Ecto neural progenitor cell (in vitro differentiated cells): Measurements from ENCODE around the gene F5.

Source experiments
- DNase-seq: peaks from one replicate; pipeline ENCODE4 v3.0.0-alpha.2; 2018; ENCODE audit warnings: low spot score

F5 gene

DNA sequence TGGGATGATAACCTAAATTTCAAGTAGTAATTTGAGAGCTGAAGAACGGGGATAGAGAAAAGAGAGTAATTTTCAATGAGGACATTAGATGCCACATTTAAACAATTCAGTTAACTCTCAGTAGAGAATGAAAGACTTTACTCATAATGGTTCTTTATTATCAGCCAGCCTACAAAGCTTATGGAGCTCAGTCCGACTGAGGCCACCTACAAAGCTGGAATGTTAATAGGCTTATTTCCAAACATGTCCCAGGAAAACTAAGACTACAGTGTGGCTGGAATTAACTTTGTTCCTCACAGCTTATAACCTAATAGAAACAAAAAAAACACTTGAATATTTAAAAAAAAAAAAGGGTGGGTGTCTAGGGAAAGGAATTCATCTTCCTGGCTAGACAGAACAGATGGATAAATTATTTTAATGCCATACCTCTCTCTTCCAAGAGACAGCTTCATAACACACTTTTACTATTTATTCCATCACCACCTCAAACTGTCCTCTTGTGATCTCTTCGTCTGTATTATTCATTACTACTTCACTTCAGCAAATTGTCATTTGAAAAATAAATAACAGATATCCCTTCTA lies 110.4 kb downstream of the F5 start:
- DNase-seq, result no peak

DNA sequence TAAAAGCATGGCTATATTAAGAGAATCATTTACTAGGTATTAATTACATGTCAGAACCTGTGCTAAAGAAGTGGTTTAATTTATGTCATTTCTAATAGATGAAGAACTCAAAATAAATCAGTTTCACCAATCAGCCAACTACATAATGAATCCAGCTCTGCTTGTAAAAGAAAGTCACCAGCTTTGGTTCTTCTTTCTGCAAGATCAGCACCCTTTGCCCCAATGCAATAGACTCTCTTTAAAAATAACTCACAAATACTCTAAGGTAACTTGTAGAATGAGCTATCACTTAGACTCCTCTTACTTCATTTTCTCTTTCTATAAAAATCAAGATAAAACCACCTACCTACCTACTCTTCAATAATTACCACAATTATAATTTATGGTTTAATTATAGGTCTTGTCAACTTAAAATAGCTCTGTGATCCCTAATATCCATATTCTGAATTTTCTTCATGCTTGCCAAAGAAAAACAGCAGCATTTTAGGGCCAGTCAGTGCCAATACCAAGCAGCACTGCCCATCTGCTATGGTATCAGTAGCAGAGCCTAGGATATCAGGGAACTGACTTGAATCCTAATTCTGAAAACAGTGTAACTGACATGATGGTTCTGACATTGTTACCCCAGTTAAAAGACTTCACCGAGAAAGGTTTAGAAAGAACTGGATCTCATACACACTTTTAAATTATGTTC lies 111.8 kb downstream of the F5 start:
- DNase-seq, result no peak

DNA sequence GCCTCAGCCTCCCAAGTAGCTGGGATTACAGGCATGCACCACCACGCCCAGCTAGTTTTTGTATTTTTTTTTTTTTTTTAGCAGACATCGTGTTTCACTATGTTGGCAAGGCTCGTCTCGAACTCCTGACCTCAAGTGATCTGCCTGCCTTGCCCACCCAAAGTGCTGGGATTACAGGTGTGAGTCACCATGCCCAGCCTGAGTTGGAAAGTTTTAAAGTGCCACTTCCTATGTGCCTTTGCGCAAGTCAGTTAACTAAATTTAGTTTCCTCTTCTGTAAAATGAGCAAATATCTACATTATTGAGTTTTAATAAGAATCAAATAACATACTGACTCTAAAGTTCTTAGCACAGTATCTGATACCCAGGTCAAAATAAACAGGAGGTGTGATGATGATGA lies 112.9 kb downstream of the F5 start:
- no peak for DNase-seq

DNA sequence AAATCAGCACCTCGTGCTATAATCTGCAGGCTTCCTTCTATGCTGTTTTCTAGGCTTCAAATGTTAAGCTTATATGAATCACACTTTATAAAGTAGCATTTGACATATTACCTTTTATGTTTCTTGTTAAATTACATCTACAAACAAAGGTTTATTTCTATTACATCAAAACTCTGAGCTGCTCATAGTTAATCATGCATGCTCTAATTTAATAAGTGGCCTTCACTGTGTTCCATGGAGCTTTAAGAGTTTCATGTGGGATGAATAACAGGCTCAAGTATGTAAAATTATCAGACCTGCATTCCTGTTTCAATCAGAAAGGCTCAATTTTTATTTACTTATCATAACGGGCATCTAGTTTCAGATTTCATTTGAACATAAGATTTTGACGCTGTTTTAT lies 113.5 kb downstream of the F5 start:
- DNase-seq, result no peak

DNA sequence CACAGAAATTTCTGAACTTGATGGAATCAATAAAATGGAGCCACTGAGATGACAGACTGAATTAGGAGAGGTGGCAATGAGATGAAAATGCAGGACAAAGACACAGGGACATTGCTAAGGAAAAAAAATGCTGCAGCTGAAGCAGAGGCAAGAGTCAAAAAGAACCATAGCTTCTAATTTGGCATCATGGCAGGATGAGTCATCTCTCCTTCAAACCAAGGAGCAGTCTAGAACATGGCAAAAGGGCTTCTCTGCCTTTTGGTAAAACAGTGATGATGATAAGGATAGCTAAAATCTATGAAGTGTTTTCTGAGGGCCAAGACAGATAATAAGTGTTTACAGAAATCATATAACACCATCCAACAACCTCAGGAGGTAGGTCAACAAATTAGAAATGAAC lies 117.3 kb downstream of the F5 start:
- DNase-seq, result no peak

DNA sequence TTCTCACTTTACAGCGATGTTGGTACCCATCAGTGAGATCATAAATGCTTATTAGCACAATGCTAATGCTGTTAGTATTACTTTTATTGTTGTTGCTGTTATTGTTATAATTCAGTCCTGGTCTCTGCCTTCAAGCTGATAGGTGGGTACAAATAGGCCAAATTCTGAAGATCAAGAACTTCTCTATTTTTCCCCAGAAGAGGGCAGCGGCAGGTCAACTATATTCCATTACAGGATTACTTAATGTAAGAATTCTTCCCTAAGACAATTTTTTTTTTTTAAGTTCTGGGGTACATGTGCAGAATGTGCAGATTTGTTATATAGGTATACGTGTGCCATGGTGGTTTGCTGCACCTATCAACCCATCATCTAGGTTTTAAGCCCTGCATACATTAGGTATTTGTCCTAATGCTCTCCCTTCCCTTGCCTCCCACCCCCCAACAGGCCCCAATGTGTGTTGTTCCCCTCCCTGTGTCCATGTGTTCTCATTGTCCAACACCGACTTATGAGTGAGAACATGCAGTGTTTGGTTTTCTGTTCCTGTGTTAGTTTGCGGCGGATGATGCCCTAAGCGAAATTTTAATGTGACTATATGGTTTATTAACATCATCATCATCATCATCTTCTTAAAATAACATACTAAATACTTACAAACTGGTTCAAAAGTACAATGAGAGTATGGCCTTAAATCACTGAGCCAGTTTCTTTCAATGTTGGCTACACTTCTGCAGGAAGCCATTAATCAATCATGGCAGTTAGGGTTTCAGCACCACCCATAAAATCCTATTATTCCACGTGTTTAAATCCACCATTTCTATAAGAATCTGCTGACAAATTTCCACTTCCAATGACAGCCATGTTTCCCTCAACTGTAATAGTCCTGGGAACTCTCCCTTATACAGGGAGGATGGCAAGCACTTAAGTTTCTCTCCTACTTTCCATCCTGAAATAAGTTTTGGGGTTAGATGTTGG lies 119.7 kb downstream of the F5 start:
- DNase-seq, result no peak

DNA sequence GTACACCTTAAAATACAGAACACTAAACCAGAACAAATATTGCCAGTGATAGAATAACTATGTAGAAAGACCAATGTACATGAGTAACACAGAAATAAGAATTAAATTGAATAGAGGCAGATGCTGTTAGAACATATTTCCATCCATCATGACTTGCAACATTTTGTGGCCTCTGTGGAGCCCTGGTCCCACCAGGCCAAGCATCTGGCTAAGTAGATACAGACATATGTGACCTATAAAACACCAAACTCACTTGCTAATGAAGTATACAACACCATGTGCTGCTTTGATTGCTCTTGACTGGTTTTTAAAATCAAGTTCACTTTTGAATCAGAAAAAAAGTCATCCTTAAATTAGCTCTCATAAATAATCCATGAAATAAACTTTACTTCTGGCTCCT lies 121.0 kb downstream of the F5 start:
- DNase-seq, result no peak
